Measurements from ENCODE around the gene GOLM1. TPM values are rescaled to one million over a fixed set of nuclear protein-coding genes. Genes with fewer than 3 reads are reported as not detected.

Gene GOLM1
- total and polyA plus RNA-seq, 2 of the 4 experiments (the other 2 are of a cell fraction) = 54.8 to 59.2 TPM

DNA sequence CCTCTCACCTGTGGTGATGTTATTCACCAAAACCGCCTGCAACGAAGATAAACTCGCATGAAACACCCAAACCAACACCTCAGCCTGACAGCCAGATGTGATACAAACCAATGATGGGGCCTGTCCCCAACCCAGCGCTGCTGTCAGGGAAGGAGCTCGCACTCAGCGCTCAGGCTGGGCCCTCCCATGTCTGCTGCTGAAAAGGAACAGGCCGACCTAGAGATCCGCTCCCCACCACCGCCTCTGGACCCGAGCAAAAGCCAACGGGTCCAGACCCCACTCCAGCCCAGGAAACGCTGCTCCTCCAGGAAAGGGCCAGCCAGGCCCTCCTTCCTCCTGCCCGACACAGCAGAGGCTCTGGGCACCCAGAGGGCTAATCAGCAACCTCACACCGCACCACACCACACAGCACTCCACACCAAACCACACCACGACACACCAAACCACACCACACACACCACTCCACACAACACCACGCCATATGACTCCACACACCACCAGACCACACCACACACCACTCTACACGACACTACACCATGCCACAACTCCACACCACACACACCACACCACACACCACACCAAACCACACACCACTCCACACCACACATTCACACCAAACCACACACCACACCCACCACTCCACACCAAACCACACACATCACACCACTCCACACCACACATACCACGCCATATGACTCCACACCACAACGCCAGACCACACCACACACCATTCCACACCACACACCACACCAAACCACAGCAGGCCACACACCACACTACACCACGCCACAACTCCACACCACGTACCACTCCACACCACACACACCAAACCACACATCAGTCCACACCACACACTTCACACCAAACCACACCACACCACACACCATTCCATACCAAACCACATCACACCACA lies 46.5 kb downstream of the GOLM1 start:
- DNase-seq (no peak), ATAC-seq (ENCODE audit: low read depth) (no peak)
- H3K18ac ChIP-seq (ENCODE audit: low read depth, low read length) = no peak overlapping the region
- H3K4me1 ChIP-seq (ENCODE audit: control insufficient read depth, insufficient read depth, low read length) = no peaks in the 10 kb centered on the region
- H2AFZ ChIP-seq (replicated peaks; ENCODE audit: low read length, poor library complexity) = peak overlapping the region; percentile 58
- no peak overlapping the region for H3K14ac ChIP-seq (replicated peaks; ENCODE audit: low read depth, low read length)
- BruUV-seq (replicated peaks) = no TSS peak
- no peak overlapping the region for H2BK20ac ChIP-seq (ENCODE audit: low read depth, low read length)
- no peak overlapping the region for H3K4me3 ChIP-seq (ENCODE audit: insufficient read depth, low read depth, low read length)
- POLR2A ChIA-PET (ENCODE audit: unreplicated experiment) = no interaction called here
- H2BK5ac ChIP-seq (ENCODE audit: low read depth, low read length, poor library complexity, severe bottlenecking) = peak overlapping the region; percentile 72
- no peak overlapping the region for H4K8ac ChIP-seq (ENCODE audit: low read depth in 2 of 2, low read length in 2 of 2)
- intact Hi-C loops (cut with micrococcal nuclease) = no loop called here
- no peak overlapping the region for H3K27ac ChIP-seq (ENCODE audit: insufficient read depth, low read length)
- no peak overlapping the region for H3K56ac ChIP-seq (ENCODE audit: extremely low read depth, insufficient read depth, low read length)
- H3K27me3 ChIP-seq (ENCODE audit: control insufficient read depth, insufficient read depth, low read length) = no peaks in the 10 kb centered on the region
- H3K9me3 ChIP-seq (ENCODE audit: control insufficient read depth, insufficient read depth, low read length) = no peaks in the 10 kb centered on the region
- H3K36me3 ChIP-seq (ENCODE audit: control insufficient read depth, insufficient read depth, low read length) = no peaks in the 10 kb centered on the region
- no peak overlapping the region for H3K4ac ChIP-seq (ENCODE audit: low read depth, low read length)
- CTCF ChIA-PET = no interaction called here
- dilution Hi-C loops (cut with HindIII; ENCODE audit: low sequenced_read_pairs, unreplicated experiment) = no loop called here
- H2BK120ac ChIP-seq (ENCODE audit: low read depth, low read length) = no peak overlapping the region
- no peak overlapping the region for H2BK15ac ChIP-seq (ENCODE audit: low read depth, low read length)
- no peak overlapping the region for H4K5ac ChIP-seq (ENCODE audit: low read depth, low read length)
- H4K91ac ChIP-seq (ENCODE audit: insufficient read depth, low read depth, low read length) = no peak overlapping the region
- peaks cover 9 to 15% of the 10 kb centered on the region in 2 experiments; a peak in 3 of 4 replicates for H3K79me1 ChIP-seq (ENCODE audit: low read depth in 1 of 2, low read length in 2 of 2)
- H3K4me2 ChIP-seq (ENCODE audit: low read depth, low read length) = no peak overlapping the region
- no peak overlapping the region for H3K9ac ChIP-seq (ENCODE audit: low read depth, low read length)
- in situ Hi-C loops (cut with MboI; ENCODE audit: low sequenced_read_pairs) = no loop called here
- no peak overlapping the region for H3K23ac ChIP-seq (ENCODE audit: low read depth, low read length)
- H2AK9ac ChIP-seq (replicated peaks; ENCODE audit: low read depth, low read length, poor library complexity) = peak overlapping the region; percentile 50
- H4K20me1 ChIP-seq (ENCODE audit: insufficient read depth, low read length) = no peaks in the 10 kb centered on the region
- 78 to 100% methylated on average over 1 to 8 of the region's 21 CpGs for WGBS, 2 experiments (ENCODE audit: extremely low coverage in 2 of 2, insufficient read length in 1 of 2)
- peaks cover 14% of the 10 kb centered on the region for H3K9me1 ChIP-seq (ENCODE audit: insufficient read depth, low read length)
- no peak overlapping the region for H2AK5ac ChIP-seq (ENCODE audit: low read depth, low read length)
- no peak for TF ChIP-seq RAD21 (IDR thresholded peaks at IDR 0.05; ENCODE audit: low read length)
- TF ChIP-seq CHD1 (IDR thresholded peaks at IDR 0.05; ENCODE audit: low read depth, low read length) = no peak
- no peak for TF ChIP-seq FOS (IDR thresholded peaks at IDR 0.05; ENCODE audit: low read depth, low read length)
- no peak for TF ChIP-seq RCOR1 (IDR thresholded peaks at IDR 0.05; ENCODE audit: insufficient replicate concordance, low read length)
- TF ChIP-seq NFE2L2 (IDR thresholded peaks at IDR 0.05; ENCODE audit: low read depth, low read length) = no peak
- TF ChIP-seq BHLHE40 (IDR thresholded peaks at IDR 0.05; ENCODE audit: low read depth, low read length) = no peak
- TF ChIP-seq, protein P1, sequence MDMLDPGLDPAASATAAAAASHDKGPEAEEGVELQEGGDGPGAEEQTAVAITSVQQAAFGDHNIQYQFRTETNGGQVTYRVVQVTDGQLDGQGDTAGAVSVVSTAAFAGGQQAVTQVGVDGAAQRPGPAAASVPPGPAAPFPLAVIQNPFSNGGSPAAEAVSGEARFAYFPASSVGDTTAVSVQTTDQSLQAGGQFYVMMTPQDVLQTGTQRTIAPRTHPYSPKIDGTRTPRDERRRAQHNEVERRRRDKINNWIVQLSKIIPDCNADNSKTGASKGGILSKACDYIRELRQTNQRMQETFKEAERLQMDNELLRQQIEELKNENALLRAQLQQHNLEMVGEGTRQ (IDR thresholded peaks at IDR 0.05; ENCODE audit: low read depth, low read length) = no peak
- no peak for TF ChIP-seq SMC3 (IDR thresholded peaks at IDR 0.05; ENCODE audit: low read depth, low read length)
- no peak for TF ChIP-seq CEBPB (IDR thresholded peaks at IDR 0.05; ENCODE audit: low read depth, low read length)
- TF ChIP-seq MAFK (IDR thresholded peaks at IDR 0.05; ENCODE audit: low read depth, low read length) = no peak
- TF ChIP-seq POLR2A (IDR thresholded peaks at IDR 0.05; ENCODE audit: low read depth, low read length) = no peak
- TF ChIP-seq MAZ (IDR thresholded peaks at IDR 0.05; ENCODE audit: borderline replicate concordance, low read depth, low read length) = no peak
- TF ChIP-seq, protein P2, sequence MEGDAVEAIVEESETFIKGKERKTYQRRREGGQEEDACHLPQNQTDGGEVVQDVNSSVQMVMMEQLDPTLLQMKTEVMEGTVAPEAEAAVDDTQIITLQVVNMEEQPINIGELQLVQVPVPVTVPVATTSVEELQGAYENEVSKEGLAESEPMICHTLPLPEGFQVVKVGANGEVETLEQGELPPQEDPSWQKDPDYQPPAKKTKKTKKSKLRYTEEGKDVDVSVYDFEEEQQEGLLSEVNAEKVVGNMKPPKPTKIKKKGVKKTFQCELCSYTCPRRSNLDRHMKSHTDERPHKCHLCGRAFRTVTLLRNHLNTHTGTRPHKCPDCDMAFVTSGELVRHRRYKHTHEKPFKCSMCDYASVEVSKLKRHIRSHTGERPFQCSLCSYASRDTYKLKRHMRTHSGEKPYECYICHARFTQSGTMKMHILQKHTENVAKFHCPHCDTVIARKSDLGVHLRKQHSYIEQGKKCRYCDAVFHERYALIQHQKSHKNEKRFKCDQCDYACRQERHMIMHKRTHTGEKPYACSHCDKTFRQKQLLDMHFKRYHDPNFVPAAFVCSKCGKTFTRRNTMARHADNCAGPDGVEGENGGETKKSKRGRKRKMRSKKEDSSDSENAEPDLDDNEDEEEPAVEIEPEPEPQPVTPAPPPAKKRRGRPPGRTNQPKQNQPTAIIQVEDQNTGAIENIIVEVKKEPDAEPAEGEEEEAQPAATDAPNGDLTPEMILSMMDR (conservative IDR thresholded peaks at IDR 0.05; ENCODE audit: low read depth, low read length) = no peak
- TF ChIP-seq, protein P3, sequence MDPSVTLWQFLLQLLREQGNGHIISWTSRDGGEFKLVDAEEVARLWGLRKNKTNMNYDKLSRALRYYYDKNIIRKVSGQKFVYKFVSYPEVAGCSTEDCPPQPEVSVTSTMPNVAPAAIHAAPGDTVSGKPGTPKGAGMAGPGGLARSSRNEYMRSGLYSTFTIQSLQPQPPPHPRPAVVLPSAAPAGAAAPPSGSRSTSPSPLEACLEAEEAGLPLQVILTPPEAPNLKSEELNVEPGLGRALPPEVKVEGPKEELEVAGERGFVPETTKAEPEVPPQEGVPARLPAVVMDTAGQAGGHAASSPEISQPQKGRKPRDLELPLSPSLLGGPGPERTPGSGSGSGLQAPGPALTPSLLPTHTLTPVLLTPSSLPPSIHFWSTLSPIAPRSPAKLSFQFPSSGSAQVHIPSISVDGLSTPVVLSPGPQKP (IDR thresholded peaks at IDR 0.05; ENCODE audit: borderline replicate concordance, low read depth, low read length) = no peak
- TF ChIP-seq RFX5 (IDR thresholded peaks at IDR 0.05; ENCODE audit: low read depth, low read length) = no peak

Data from IMR-90 (cell line).